ENCODE measurements around the gene KDM3B. TPM values are rescaled to one million over a fixed set of nuclear protein-coding genes. Genes with fewer than 3 reads are reported as not detected.

Gene KDM3B
- total and polyA plus RNA-seq, 9 of the 15 experiments (the other 6 are each of a cell fraction or from before 2014, with no cell fraction given), result 13.8 to 62.8 (median 41.9) TPM

DNA sequence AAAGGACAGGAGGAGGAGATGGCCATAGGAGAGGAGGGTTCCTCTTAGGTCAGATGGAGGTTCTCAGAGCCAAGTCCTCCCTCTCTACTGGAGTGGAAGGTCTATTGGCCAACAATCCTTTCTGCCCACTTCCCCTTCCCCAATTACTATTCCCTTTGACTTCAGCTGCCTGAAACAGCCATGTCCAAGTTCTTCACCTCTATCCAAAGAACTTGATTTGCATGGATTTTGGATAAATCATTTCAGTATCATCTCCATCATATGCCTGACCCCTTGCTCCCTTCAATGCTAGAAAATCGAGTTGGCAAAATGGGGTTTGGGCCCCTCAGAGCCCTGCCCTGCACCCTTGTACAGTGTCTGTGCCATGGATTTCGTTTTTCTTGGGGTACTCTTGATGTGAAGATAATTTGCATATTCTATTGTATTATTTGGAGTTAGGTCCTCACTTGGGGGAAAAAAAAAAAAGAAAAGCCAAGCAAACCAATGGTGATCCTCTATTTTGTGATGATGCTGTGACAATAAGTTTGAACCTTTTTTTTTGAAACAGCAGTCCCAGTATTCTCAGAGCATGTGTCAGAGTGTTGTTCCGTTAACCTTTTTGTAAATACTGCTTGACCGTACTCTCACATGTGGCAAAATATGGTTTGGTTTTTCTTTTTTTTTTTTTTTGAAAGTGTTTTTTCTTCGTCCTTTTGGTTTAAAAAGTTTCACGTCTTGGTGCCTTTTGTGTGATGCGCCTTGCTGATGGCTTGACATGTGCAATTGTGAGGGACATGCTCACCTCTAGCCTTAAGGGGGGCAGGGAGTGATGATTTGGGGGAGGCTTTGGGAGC, 115.9 kb downstream of the KDM3B start (continued):
- TF ChIP-seq, protein P1, sequence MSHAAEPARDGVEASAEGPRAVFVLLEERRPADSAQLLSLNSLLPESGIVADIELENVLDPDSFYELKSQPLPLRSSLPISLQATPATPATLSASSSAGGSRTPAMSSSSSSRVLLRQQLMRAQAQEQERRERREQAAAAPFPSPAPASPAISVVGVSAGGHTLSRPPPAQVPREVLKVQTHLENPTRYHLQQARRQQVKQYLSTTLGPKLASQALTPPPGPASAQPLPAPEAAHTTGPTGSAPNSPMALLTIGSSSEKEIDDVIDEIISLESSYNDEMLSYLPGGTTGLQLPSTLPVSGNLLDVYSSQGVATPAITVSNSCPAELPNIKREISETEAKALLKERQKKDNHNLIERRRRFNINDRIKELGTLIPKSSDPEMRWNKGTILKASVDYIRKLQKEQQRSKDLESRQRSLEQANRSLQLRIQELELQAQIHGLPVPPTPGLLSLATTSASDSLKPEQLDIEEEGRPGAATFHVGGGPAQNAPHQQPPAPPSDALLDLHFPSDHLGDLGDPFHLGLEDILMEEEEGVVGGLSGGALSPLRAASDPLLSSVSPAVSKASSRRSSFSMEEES (CRISPR knock-in tag; IDR thresholded peaks at IDR 0.05), result no peak
- TF ChIP-seq SMARCE1 (IDR thresholded peaks at IDR 0.05) (no peak), NFIC (IDR thresholded peaks at IDR 0.05) (0 out of 2 replicates have a peak, but pooled peaks have one; percentile 4), DIDO1 (tag; IDR thresholded peaks at IDR 0.05; ENCODE audit: low read depth) (no peak), SRSF7 (optimal IDR thresholded peaks at IDR 0.05; ENCODE audit: low read depth, low read length) (peak; percentile 24), SUPT5H (IDR thresholded peaks at IDR 0.05) (peak; percentile 70), EWSR1 (IDR thresholded peaks at IDR 0.05; ENCODE audit: borderline replicate concordance, low read depth, partially characterized antibody) (no peak), ZKSCAN8 (CRISPR knock-in tag; IDR thresholded peaks at IDR 0.05) (no peak), NBN (IDR thresholded peaks at IDR 0.05; ENCODE audit: low read depth) (peak; percentile 67; the same call in 1 of the 2 replicates), SMARCB1 (IDR thresholded peaks at IDR 0.05; ENCODE audit: insufficient read length, low read depth) (no peak), ILF3 (IDR thresholded peaks at IDR 0.05; ENCODE audit: borderline replicate concordance) (peak; percentile 50; the same call in 1 of the 2 replicates), TAL1 (IDR thresholded peaks at IDR 0.05) (no peak), BACH1 (tag; IDR thresholded peaks at IDR 0.05) (0 out of 2 replicates have a peak, but pooled peaks have one; percentile 13), CSDE1 (IDR thresholded peaks at IDR 0.05) (no peak), SREBF1 (IDR thresholded peaks at IDR 0.05; ENCODE audit: borderline replicate concordance, low read depth, low read length) (no peak)
- TF ChIP-seq, protein P2, sequence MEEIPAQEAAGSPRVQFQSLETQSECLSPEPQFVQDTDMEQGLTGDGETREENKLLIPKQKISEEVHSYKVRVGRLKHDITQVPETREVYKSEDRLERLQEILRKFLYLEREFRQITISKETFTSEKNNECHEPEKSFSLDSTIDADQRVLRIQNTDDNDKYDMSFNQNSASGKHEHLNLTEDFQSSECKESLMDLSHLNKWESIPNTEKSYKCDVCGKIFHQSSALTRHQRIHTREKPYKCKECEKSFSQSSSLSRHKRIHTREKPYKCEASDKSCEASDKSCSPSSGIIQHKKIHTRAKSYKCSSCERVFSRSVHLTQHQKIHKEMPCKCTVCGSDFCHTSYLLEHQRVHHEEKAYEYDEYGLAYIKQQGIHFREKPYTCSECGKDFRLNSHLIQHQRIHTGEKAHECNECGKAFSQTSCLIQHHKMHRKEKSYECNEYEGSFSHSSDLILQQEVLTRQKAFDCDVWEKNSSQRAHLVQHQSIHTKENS (CRISPR knock-in tag; IDR thresholded peaks at IDR 0.05), result no peak
- TF ChIP-seq, protein P3, sequence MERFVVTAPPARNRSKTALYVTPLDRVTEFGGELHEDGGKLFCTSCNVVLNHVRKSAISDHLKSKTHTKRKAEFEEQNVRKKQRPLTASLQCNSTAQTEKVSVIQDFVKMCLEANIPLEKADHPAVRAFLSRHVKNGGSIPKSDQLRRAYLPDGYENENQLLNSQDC (CRISPR knock-in tag; IDR thresholded peaks at IDR 0.05), result no peak
- TF ChIP-seq, protein P4, sequence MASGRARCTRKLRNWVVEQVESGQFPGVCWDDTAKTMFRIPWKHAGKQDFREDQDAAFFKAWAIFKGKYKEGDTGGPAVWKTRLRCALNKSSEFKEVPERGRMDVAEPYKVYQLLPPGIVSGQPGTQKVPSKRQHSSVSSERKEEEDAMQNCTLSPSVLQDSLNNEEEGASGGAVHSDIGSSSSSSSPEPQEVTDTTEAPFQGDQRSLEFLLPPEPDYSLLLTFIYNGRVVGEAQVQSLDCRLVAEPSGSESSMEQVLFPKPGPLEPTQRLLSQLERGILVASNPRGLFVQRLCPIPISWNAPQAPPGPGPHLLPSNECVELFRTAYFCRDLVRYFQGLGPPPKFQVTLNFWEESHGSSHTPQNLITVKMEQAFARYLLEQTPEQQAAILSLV (tag; IDR thresholded peaks at IDR 0.05), result no peak
- TF ChIP-seq, protein P5, sequence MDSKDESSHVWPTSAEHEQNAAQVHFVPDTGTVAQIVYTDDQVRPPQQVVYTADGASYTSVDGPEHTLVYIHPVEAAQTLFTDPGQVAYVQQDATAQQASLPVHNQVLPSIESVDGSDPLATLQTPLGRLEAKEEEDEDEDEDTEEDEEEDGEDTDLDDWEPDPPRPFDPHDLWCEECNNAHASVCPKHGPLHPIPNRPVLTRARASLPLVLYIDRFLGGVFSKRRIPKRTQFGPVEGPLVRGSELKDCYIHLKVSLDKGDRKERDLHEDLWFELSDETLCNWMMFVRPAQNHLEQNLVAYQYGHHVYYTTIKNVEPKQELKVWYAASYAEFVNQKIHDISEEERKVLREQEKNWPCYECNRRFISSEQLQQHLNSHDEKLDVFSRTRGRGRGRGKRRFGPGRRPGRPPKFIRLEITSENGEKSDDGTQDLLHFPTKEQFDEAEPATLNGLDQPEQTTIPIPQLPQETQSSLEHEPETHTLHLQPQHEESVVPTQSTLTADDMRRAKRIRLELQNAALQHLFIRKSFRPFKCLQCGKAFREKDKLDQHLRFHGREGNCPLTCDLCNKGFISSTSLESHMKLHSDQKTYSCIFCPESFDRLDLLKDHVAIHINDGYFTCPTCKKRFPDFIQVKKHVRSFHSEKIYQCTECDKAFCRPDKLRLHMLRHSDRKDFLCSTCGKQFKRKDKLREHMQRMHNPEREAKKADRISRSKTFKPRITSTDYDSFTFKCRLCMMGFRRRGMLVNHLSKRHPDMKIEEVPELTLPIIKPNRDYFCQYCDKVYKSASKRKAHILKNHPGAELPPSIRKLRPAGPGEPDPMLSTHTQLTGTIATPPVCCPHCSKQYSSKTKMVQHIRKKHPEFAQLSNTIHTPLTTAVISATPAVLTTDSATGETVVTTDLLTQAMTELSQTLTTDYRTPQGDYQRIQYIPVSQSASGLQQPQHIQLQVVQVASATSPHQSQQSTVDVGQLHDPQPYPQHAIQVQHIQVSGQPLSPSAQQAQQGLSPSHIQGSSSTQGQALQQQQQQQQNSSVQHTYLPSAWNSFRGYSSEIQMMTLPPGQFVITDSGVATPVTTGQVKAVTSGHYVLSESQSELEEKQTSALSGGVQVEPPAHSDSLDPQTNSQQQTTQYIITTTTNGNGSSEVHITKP (IDR thresholded peaks at IDR 0.05; ENCODE audit: partially characterized antibody), result no peak
